HG03108 (cell line): ENCODE measurements around the gene GPC2.

Experiments used
- ATAC-seq: cut with Tn5 transposase; IDR thresholded peaks from one replicate; pipeline ENCODE4 v1.9.1; 2021; ENCODE audit warnings: moderate library complexity; ENCODE audit not compliant: unreplicated experiment

The GPC2 gene

DNA sequence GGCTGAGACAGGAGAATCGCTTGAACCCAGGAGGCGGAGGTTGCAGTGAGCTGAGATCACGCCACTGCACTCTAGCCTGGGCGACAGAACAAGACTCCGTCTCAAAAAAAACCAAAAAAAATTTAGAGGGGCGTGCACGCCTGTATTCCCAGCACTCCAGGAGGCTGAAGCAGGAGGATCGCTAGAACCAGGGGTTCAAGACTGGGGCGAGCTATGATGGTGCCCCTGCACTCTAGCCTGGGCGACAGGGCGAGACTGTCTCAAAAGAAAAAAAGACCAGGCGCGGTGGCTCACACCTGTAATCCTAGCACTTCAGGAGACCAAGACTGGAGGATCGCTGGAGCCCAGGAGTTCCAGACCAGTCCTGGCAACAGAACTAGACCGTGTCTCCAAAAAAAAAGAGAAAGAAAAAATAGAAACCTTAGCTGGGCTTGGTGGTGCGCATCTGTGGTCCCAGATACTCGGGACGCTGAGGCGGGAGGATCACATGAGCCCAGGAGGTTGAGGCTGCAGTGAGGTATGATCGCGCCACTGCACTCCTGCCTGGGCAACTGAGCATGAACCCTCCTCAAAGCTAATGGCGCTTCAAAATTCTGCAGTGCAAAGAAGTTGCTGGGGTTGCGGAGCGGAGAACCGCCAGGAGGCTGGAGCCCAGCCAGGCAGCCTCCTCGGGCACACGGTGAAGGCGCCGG, 50.8 kb downstream of the GPC2 start:
- no peak for ATAC-seq

DNA sequence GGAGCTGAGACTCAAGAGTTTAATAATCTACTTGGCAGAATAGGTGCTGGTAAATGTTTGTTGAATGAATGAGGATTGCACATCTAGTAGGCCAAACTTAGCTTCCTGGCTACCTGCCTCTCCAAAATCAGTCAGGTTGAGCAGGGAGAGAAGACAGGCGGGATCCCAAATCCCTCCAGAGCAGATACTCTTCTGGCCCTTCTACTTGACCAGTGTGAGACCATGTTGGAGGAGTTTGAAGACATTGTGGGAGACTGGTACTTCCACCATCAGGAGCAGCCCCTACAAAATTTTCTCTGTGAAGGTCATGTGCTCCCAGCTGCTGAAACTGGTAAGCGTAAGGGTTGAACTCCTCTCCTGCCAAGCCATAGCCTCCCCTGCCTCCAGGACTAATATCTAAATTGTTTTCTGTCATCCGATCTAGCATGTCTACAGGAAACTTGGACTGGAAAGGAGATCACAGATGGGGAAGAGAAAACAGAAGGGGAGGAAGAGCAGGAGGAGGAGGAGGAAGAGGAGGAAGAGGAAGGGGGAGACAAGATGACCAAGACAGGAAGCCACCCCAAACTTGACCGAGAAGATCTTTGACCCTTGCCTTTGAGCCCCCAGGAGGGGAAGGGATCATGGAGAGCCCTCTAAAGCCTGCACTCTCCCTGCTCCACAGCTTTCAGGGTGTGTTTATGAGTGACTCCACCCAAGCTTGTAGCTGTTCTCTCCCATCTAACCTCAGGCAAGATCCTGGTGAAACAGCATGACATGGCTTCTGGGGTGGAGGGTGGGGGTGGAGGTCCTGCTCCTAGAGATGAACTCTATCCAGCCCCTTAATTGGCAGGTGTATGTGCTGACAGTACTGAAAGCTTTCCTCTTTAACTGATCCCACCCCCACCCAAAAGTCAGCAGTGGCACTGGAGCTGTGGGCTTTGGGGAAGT, 52.6 kb downstream of the GPC2 start:
- no peak for ATAC-seq

DNA sequence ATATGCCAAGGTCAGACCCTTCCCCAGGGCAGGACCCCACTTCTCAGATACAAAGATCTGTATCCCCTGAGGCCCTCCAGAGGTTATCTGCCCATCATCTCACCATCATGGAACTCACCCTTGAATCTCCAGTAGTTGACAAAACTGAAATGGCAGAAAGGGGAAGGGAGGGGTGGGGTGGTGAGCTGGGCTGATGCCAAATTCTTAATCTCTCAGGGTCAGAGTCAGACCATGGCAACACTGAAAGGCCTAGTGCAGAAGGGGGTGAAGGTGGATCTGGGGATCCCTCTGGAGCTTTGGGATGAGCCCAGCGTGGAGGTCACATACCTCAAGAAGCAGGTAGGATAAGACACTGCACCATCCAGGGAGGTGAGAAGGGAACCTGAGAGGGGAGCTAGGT, 54.6 kb downstream of the GPC2 start:
- ATAC-seq: no peak

DNA sequence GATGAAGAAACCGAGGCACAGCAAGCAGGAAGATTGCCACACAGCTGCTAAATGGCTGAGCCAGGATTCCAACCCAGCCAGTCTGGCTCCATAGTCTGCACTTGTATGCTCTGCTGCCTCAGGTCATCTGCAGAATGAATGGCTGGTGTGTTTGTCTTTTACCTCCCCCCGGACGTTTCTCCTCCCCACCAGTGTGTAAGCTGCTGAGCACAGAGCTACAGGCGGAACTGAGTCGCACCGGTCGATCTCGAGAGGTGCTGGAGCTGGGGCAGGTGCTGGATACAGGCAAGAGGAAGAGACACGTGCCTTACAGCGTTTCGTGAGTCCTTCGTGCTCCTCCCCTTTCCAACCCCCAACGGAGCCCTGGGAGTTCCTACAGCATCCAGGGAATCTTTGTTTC, 55.1 kb downstream of the GPC2 start:
- no peak for ATAC-seq

DNA sequence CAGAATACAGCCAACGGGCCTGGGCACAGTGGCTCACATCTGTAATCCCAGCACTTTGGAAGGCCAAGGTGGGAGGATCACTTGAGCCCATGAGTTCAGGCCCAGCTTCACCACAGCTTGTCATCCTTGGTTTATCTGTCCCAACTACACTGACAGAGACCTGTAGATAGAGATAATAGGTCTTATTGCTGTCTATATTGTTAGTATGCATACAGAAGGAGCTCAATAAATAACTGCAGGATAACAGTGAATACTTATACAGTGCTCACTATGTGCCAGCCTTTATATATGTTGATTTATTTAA, 56.5 kb downstream of the GPC2 start:
- ATAC-seq: no peak

DNA sequence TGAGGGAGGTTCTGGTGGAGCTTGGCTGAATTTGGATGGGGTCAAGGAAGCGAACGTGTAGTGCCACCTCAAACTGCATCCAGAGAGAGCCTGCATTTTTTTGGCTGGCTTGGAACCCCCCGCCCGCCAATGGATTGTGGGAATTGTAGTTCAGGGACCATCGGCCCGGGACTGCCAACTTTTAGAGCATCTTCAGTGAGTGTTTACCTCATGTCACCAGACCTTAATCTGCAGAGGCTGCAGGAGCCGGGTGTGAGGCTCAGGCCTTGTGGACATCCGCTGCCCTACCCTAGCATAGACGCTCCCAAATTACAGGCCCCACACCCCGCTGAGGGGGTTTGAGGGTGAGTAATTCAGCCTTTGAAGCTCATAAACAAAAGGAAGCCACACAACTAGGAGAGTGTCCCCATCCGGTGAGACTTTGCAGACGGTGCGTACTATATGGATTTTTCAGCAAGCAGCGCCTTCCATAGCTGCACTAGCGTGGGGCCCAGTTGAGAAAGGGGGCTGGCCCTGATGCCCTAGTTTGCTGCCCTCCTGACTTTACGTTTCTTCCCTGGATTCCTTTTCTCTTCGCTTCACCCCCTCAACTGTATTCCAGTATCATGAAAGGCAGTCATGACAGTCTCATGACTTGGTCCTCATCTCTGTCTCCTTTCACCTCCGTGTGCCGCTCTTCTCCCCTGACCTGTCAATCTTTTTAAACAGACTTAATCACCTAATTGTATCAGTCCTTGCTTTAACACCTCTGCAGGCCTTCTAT, 57.0 kb downstream of the GPC2 start:
- ATAC-seq: peak; percentile 29
